Measurements from ENCODE around the gene AHCYL1.

The AHCYL1 gene

GRCh38 chr1:110056285-110056683, 71.7 kb downstream of the AHCYL1 start:
- Histone ChIP-seq H3K27ac (ENCODE audit: low read length) (no peak overlapping the region), H3K27me3 (ENCODE audit: low read depth, low read length) (no peaks in the 10 kb centered on the region), H3K4me1 (ENCODE audit: control insufficient read depth in 1 of 2, insufficient read depth in 2 of 2, low read length in 2 of 2) (peaks cover 0 to 7% of the 10 kb centered on the region in 2 donors), H3K4me3 (ENCODE audit: low read depth in 1 of 2, low read length in 2 of 2) (no peak overlapping the region), H3K36me3 (ENCODE audit: control insufficient read depth in 1 of 2, insufficient read depth in 2 of 2, low read length in 2 of 2) (peaks cover 63 to 66% of the 10 kb centered on the region in 2 donors), H3K9me3 (ENCODE audit: control insufficient read depth in 1 of 2, low read length in 2 of 2) (no peaks in the 10 kb centered on the region)

GRCh38 chr1:110056776-110057175, 72.2 kb downstream of the AHCYL1 start:
- no peak overlapping the region for H3K4me3 ChIP-seq (ENCODE audit: low read depth in 1 of 2, low read length in 2 of 2)
- H3K36me3 ChIP-seq (ENCODE audit: control insufficient read depth in 1 of 2, insufficient read depth in 2 of 2, low read length in 2 of 2), result peaks cover 58 to 61% of the 10 kb centered on the region in 2 donors
- no peaks in the 10 kb centered on the region for H3K27me3 ChIP-seq (ENCODE audit: low read depth, low read length)
- H3K9me3 ChIP-seq (ENCODE audit: control insufficient read depth in 1 of 2, low read length in 2 of 2), result no peaks in the 10 kb centered on the region
- H3K4me1 ChIP-seq (ENCODE audit: control insufficient read depth in 1 of 2, insufficient read depth in 2 of 2, low read length in 2 of 2), result peaks cover 0 to 7% of the 10 kb centered on the region in 2 donors
- no peak overlapping the region for H3K27ac ChIP-seq (ENCODE audit: low read length)

- no peaks in the 10 kb centered on the region for H3K9me3 ChIP-seq (ENCODE audit: control insufficient read depth in 1 of 2, low read length in 2 of 2)
- H3K36me3 ChIP-seq (ENCODE audit: control insufficient read depth in 1 of 2, insufficient read depth in 2 of 2, low read length in 2 of 2), result peaks cover 45 to 51% of the 10 kb centered on the region in 2 donors
- no peak overlapping the region for H3K27ac ChIP-seq (ENCODE audit: low read length)
- H3K27me3 ChIP-seq (ENCODE audit: low read depth, low read length), result no peaks in the 10 kb centered on the region
- H3K4me1 ChIP-seq (ENCODE audit: control insufficient read depth in 1 of 2, insufficient read depth in 2 of 2, low read length in 2 of 2), result peaks cover 0 to 7% of the 10 kb centered on the region in 2 donors
- H3K4me3 ChIP-seq (ENCODE audit: low read depth in 1 of 2, low read length in 2 of 2), result no peak overlapping the region
Measured at GRCh38 chr1:110057963-110058518, 73.5 kb downstream of the AHCYL1 start.

- no peak overlapping the region for H3K4me3 ChIP-seq (ENCODE audit: low read depth in 1 of 2, low read length in 2 of 2)
- no peak overlapping the region for H3K27ac ChIP-seq (ENCODE audit: low read length)
- H3K36me3 ChIP-seq (ENCODE audit: control insufficient read depth in 1 of 2, insufficient read depth in 2 of 2, low read length in 2 of 2), result peaks cover 40 to 46% of the 10 kb centered on the region in 2 donors
Measured at GRCh38 chr1:110058591-110058990, 74.0 kb downstream of the AHCYL1 start.

GRCh38 chr1:110059133-110059863, 74.7 kb downstream of the AHCYL1 start:
- Histone ChIP-seq H3K4me1 (ENCODE audit: control insufficient read depth in 1 of 2, insufficient read depth in 2 of 2, low read length in 2 of 2) (peaks cover 0 to 7% of the 10 kb centered on the region in 2 donors), H3K9me3 (ENCODE audit: control insufficient read depth in 1 of 2, low read length in 2 of 2) (no peaks in the 10 kb centered on the region), H3K27ac (ENCODE audit: low read length) (no peak overlapping the region), H3K4me3 (ENCODE audit: low read depth in 1 of 2, low read length in 2 of 2) (no peak overlapping the region), H3K27me3 (ENCODE audit: low read depth, low read length) (no peaks in the 10 kb centered on the region), H3K36me3 (ENCODE audit: control insufficient read depth in 1 of 2, insufficient read depth in 2 of 2, low read length in 2 of 2) (peaks cover 33 to 39% of the 10 kb centered on the region in 2 donors)

More at GRCh38 chr1:110058591-110058990, 74.0 kb downstream of the AHCYL1 start:
- H3K4me1 ChIP-seq (ENCODE audit: control insufficient read depth in 1 of 2, insufficient read depth in 2 of 2, low read length in 2 of 2), result peaks cover 0 to 7% of the 10 kb centered on the region in 2 donors
- H3K9me3 ChIP-seq (ENCODE audit: control insufficient read depth in 1 of 2, low read length in 2 of 2), result no peaks in the 10 kb centered on the region
- H3K27me3 ChIP-seq (ENCODE audit: low read depth, low read length), result no peaks in the 10 kb centered on the region

GRCh38 chr1:110060034-110060661, 75.6 kb downstream of the AHCYL1 start:
- Histone ChIP-seq H3K36me3 (ENCODE audit: control insufficient read depth in 1 of 2, insufficient read depth in 2 of 2, low read length in 2 of 2) (peaks cover 25 to 30% of the 10 kb centered on the region in 2 donors), H3K9me3 (ENCODE audit: control insufficient read depth in 1 of 2, low read length in 2 of 2) (no peaks in the 10 kb centered on the region), H3K27ac (ENCODE audit: low read length) (no peak overlapping the region), H3K4me1 (ENCODE audit: control insufficient read depth in 1 of 2, insufficient read depth in 2 of 2, low read length in 2 of 2) (peaks cover 0 to 7% of the 10 kb centered on the region in 2 donors), H3K27me3 (ENCODE audit: low read depth, low read length) (no peaks in the 10 kb centered on the region), H3K4me3 (ENCODE audit: low read depth in 1 of 2, low read length in 2 of 2) (no peak overlapping the region)

- Histone ChIP-seq H3K27me3 (ENCODE audit: low read depth, low read length) (no peaks in the 10 kb centered on the region), H3K9me3 (ENCODE audit: control insufficient read depth in 1 of 2, low read length in 2 of 2) (no peaks in the 10 kb centered on the region), H3K4me1 (ENCODE audit: control insufficient read depth in 1 of 2, insufficient read depth in 2 of 2, low read length in 2 of 2) (peaks cover 0 to 6% of the 10 kb centered on the region in 2 donors), H3K27ac (ENCODE audit: low read length) (no peak overlapping the region), H3K36me3 (ENCODE audit: control insufficient read depth in 1 of 2, insufficient read depth in 2 of 2, low read length in 2 of 2) (peaks cover 20 to 25% of the 10 kb centered on the region in 2 donors), H3K4me3 (ENCODE audit: low read depth in 1 of 2, low read length in 2 of 2) (no peak overlapping the region)
Measured at GRCh38 chr1:110060662-110061060, 76.1 kb downstream of the AHCYL1 start.

- no peak overlapping the region for H3K4me3 ChIP-seq (ENCODE audit: low read depth in 1 of 2, low read length in 2 of 2)
- H3K27ac ChIP-seq (ENCODE audit: low read length), result no peak overlapping the region
- H3K36me3 ChIP-seq (ENCODE audit: control insufficient read depth in 1 of 2, insufficient read depth in 2 of 2, low read length in 2 of 2), result peaks cover 16 to 18% of the 10 kb centered on the region in 2 donors
- no peaks in the 10 kb centered on the region for H3K27me3 ChIP-seq (ENCODE audit: low read depth, low read length)
- H3K9me3 ChIP-seq (ENCODE audit: control insufficient read depth in 1 of 2, low read length in 2 of 2), result no peaks in the 10 kb centered on the region
- H3K4me1 ChIP-seq (ENCODE audit: control insufficient read depth in 1 of 2, insufficient read depth in 2 of 2, low read length in 2 of 2), result peaks cover 0 to 4% of the 10 kb centered on the region in 2 donors
Measured at GRCh38 chr1:110061341-110061740, 76.8 kb downstream of the AHCYL1 start.

- peaks cover 11% of the 10 kb centered on the region for H3K27me3 ChIP-seq (ENCODE audit: low read depth, low read length)
- no peaks in the 10 kb centered on the region for H3K9me3 ChIP-seq (ENCODE audit: control insufficient read depth in 1 of 2, low read length in 2 of 2)
- H3K4me3 ChIP-seq (ENCODE audit: low read depth in 1 of 2, low read length in 2 of 2), result no peak overlapping the region
- H3K36me3 ChIP-seq (ENCODE audit: control insufficient read depth in 1 of 2, insufficient read depth in 2 of 2, low read length in 2 of 2), result peaks cover 8% of the 10 kb centered on the region in 2 donors
- no peaks in the 10 kb centered on the region for H3K4me1 ChIP-seq (ENCODE audit: control insufficient read depth in 1 of 2, insufficient read depth in 2 of 2, low read length in 2 of 2)
- H3K27ac ChIP-seq (ENCODE audit: low read length), result no peak overlapping the region
Measured at GRCh38 chr1:110062612-110063011, 78.0 kb downstream of the AHCYL1 start.

- no peak overlapping the region for H3K4me3 ChIP-seq (ENCODE audit: low read depth in 1 of 2, low read length in 2 of 2)
- peaks cover 0 to 11% of the 10 kb centered on the region in 2 donors for H3K4me1 ChIP-seq (ENCODE audit: control insufficient read depth in 1 of 2, insufficient read depth in 2 of 2, low read length in 2 of 2)
- H3K9me3 ChIP-seq (ENCODE audit: control insufficient read depth in 1 of 2, low read length in 2 of 2), result no peaks in the 10 kb centered on the region
- H3K36me3 ChIP-seq (ENCODE audit: control insufficient read depth in 1 of 2, insufficient read depth in 2 of 2, low read length in 2 of 2), result peaks cover 2 to 6% of the 10 kb centered on the region in 2 donors
- H3K27me3 ChIP-seq (ENCODE audit: low read depth, low read length), result peaks cover 23% of the 10 kb centered on the region
- H3K27ac ChIP-seq (ENCODE audit: low read length), result no peak overlapping the region
Measured at GRCh38 chr1:110063781-110064180, 79.2 kb downstream of the AHCYL1 start.

GRCh38 chr1:110064576-110065337, 80.2 kb downstream of the AHCYL1 start:
- Histone ChIP-seq H3K9me3 (ENCODE audit: control insufficient read depth in 1 of 2, low read length in 2 of 2) (no peaks in the 10 kb centered on the region), H3K27me3 (ENCODE audit: low read depth, low read length) (peaks cover 33% of the 10 kb centered on the region)

More at GRCh38 chr1:110064576-110065337, 80.2 kb downstream of the AHCYL1 start:
- peaks cover 0 to under 1% of the 10 kb centered on the region in 2 donors for H3K36me3 ChIP-seq (ENCODE audit: control insufficient read depth in 1 of 2, insufficient read depth in 2 of 2, low read length in 2 of 2)
- H3K4me1 ChIP-seq (ENCODE audit: control insufficient read depth in 1 of 2, insufficient read depth in 2 of 2, low read length in 2 of 2), result peaks cover 0 to 20% of the 10 kb centered on the region in 2 donors
- H3K27ac ChIP-seq (ENCODE audit: low read length), result no peak overlapping the region
- no peak overlapping the region for H3K4me3 ChIP-seq (ENCODE audit: low read depth in 1 of 2, low read length in 2 of 2)
